WI38 (cell line): Measurements from ENCODE around the gene ATF3.

Experiments used
- H3K4me3 ChIP-seq: 2 replicates; pipeline ENCODE4 v1.5.1; 2011; ENCODE audit warnings: low read depth, mild to moderate bottlenecking, control low read depth, low read length
- CTCF ChIP-seq: IDR thresholded peaks from 2 replicates; pipeline ENCODE4 v1.5.1; 2012; ENCODE audit warnings: low read depth, mild to moderate bottlenecking, control low read depth, low read length

The ATF3 gene

GRCh38 chr1:212582291-212582690 is 26.3 kb upstream of the ATF3 start:
- TF ChIP-seq CTCF: no peak

DNA sequence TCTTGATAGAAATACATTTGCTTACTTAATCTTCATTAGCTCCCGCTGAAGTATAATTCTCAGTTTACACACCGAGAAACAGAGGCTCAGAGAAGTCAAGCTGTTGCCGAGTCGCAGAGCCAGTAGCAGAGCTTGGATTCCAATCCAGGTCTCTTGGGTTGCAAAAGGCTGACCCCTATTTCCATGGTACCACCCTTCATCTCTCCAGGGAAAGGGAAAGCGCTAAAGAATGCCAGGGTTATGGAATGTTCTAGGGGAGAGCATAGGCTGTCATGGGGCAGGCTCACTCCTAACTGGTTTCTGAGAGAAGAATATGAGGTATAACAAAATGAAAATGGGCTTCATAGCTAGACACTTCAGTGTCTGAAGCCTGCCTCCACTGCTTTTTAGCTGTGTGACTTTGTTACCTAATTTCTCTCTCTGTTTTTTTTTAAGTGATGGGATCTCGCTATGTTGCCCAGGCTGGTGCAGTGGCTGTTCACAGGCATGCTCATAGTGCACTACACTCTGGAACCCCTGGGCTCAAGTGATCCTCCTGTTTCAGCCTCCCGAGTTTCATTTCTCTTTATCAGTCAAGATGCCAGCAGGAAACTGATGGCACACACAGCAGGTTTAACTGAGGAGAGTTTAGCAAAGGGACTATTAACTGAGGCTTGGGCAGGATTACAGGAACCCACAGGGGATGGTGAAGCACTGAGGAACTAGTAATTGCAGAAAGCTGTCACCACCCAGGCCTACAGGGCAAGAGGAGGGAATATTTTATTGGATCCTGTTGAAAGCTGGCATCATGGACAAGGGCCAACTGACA is 25.5 kb upstream of the ATF3 start:
- no peak overlapping the region for H3K4me3 ChIP-seq
- TF ChIP-seq CTCF: no peak

More at GRCh38 chr1:212582291-212582690, 26.3 kb upstream of the ATF3 start:
- H3K4me3 ChIP-seq: no peak overlapping the region

DNA sequence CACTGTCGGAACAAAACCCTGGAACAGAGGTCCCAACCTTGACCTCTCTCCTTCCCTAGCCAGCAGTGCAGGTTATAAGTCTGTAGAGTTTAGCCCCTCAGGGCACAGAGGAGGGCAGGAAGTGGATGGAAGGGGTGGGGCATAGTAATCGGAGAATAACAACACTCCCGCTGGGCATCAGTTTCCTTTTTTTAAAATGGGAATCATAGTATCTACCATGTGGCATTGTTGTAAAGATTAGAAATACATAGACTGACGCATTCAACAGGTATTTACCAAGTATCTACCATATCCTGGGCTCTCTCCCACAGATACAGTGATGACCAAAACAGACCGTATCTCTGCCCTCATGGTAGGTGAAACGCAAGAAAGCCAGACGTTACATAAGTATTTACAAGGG is 24.9 kb upstream of the ATF3 start:
- TF ChIP-seq CTCF: no peak
- H3K4me3 ChIP-seq: no peak overlapping the region

- no peak overlapping the region for H3K4me3 ChIP-seq
- TF ChIP-seq CTCF: no peak
Observed at GRCh38 chr1:212584092-212584886, 24.3 kb upstream of the ATF3 start.

GRCh38 chr1:212585210-212585609 is 23.4 kb upstream of the ATF3 start:
- no peak for TF ChIP-seq CTCF

DNA sequence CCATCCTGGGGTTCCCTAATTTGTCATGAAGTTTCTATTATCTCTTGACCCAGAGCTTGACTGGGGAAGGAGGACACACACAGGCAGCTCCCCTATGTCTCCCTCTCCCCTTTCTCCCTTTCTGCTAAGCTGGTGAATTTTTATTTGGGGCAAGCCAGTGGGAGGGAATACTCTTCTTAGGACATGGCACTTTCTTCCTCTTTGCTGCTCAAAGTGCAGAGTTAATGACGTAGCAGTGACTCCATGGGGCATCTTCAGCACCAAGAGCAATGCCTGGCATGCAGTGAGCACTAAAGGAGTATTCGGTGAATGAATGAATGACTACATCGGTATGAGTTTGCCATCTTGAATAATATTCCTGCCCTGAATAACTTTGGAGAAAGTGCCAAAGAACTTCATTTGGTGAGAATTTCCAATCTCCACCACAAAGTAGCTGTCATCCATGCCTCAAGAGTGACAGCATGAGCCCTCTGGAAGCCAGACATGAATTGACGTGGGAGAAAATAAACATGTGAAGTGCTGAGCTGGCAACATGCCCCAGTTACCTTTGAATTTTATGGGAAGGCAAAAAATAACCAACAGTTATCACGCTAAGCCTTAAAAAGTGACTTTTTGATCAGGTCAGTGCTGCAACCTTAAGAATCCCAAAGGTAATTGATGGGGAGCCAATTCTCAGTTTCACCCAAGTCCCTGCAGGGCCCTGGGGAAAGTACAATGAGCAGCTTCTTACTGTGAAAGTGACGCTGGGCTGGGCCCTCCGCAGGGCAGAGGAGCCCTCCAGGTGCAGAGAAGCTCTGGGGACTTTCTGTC is 22.1 kb upstream of the ATF3 start:
- no peak for TF ChIP-seq CTCF
- H3K4me3 ChIP-seq: no peak overlapping the region

More at GRCh38 chr1:212585210-212585609, 23.4 kb upstream of the ATF3 start:
- no peak overlapping the region for H3K4me3 ChIP-seq
